Gastroesophageal sphincter (tissue), 4 donors: ENCODE measurements around the gene TBC1D25. TPM values are rescaled to one million over a fixed set of nuclear protein-coding genes. Genes with fewer than 3 reads are reported as not detected.

Source experiments
- ATAC-seq: fragments of 150-250 bp; one replicate; pipeline ENCODE4 v1.9.1; 2016; ENCODE audit warnings: mild to moderate bottlenecking, moderate library complexity
- H3K27ac ChIP-seq, 4 donors: fragments of 200-600 bp; sonication (generic) in 3 of 4; 1 replicate in 3 of 4; 2 replicates in 1 of 4; pipeline ENCODE4 v1.5.1; 2016 to 2019
- H3K27me3 ChIP-seq: fragments of 200-600 bp; sonication (generic); one replicate; pipeline ENCODE4 v1.5.1; 2019
- H3K36me3 ChIP-seq, 2 donors: fragments of 200-600 bp; sonication (generic); one replicate each; pipeline ENCODE4 v1.5.1; 2019; ENCODE audit warnings: control low read depth in 1 of 2
- H3K4me1 ChIP-seq, 3 donors: fragments of 200-600 bp; sonication (generic); 1 replicate in 2 of 3; 2 replicates in 1 of 3; pipeline ENCODE4 v1.5.1; 2016 to 2019; ENCODE audit warnings: control low read depth in 2 of 3
- H3K4me3 ChIP-seq, 2 donors: fragments of 200-600 bp; sonication (generic); one replicate each; pipeline ENCODE4 v1.5.1; 2019; ENCODE audit warnings: mild to moderate bottlenecking in 1 of 2, moderate library complexity in 1 of 2
- H3K9me3 ChIP-seq, 3 donors: fragments of 200-600 bp; sonication (generic); one replicate each; pipeline ENCODE4 v1.5.1; 2017 to 2019; ENCODE audit warnings: control low read depth in 2 of 3
- EP300 ChIP-seq: sonication (generic); formaldehyde crosslinking; IDR thresholded peaks from one replicate; pipeline ENCODE4 v1.6.1; 2017; ENCODE audit warnings: antibody characterized with exemption, mild to moderate bottlenecking
- POLR2A ChIP-seq, 2 donors: fragments of 450-650 bp; IDR thresholded peaks; one replicate each; pipeline ENCODE4 v1.6.1; 2017; ENCODE audit warnings: antibody characterized with exemption in 2 of 2, mild to moderate bottlenecking in 2 of 2, moderate library complexity in 1 of 2
- POLR2AphosphoS5 ChIP-seq: sonication (generic); formaldehyde crosslinking; IDR thresholded peaks from one replicate; pipeline ENCODE4 v1.6.1; 2017; ENCODE audit warnings: antibody characterized with exemption
- WGBS, 2 donors: methylation state at CpG; one replicate each; pipeline ENCODE4 v1.1.5; 2018; ENCODE audit warnings: low coverage in 1 of 2; 5-methylcytosine and 5-hydroxymethylcytosine counted together
- total RNA-seq, 4 donors: library from RNA; depleted of rRNA; stranded (reverse); fragments of >200 nt; gene quantifications; one replicate each; pipeline ENCODE4 v1.1.0, GENCODE V29; 2016
- TF ChIP-seq, protein P1 (sequence below), 4 experiments: fragments of 200-600 bp in 2 of 4; fragments of 450-650 bp in 2 of 4; sonication (generic) in 1 of 4; IDR thresholded peaks; one replicate each; pipeline ENCODE4 v1.5.1; 2017 to 2019; ENCODE audit warnings: antibody characterized with exemption in 4 of 4, mild to moderate bottlenecking in 2 of 4, moderate library complexity in 2 of 4

TBC1D25 gene
- total RNA-seq, 4 donors from 2014 or later, result 8.4 to 16.9 (median 12.7) TPM

- no peak for ATAC-seq
- no peaks in the 10 kb centered on the region for H3K9me3 ChIP-seq
- no peaks in the 10 kb centered on the region for H3K27me3 ChIP-seq
- no peak overlapping the region for H3K4me3 ChIP-seq
- no peak overlapping the region for H3K27ac ChIP-seq
- H3K4me1 ChIP-seq, result no peaks in the 10 kb centered on the region
- 63 to 92% methylated on average over 2 to 3 of the region's 3 CpGs for WGBS, 2 donors
- TF ChIP-seq POLR2A (IDR thresholded peaks at IDR 0.05) (no peak), POLR2AphosphoS5 (no peak), EP300 (no peak)
- TF ChIP-seq, protein P1, sequence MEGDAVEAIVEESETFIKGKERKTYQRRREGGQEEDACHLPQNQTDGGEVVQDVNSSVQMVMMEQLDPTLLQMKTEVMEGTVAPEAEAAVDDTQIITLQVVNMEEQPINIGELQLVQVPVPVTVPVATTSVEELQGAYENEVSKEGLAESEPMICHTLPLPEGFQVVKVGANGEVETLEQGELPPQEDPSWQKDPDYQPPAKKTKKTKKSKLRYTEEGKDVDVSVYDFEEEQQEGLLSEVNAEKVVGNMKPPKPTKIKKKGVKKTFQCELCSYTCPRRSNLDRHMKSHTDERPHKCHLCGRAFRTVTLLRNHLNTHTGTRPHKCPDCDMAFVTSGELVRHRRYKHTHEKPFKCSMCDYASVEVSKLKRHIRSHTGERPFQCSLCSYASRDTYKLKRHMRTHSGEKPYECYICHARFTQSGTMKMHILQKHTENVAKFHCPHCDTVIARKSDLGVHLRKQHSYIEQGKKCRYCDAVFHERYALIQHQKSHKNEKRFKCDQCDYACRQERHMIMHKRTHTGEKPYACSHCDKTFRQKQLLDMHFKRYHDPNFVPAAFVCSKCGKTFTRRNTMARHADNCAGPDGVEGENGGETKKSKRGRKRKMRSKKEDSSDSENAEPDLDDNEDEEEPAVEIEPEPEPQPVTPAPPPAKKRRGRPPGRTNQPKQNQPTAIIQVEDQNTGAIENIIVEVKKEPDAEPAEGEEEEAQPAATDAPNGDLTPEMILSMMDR (IDR thresholded peaks at IDR 0.05), result no peak
- peaks cover 0 to 28% of the 10 kb centered on the region in 2 donors for H3K36me3 ChIP-seq
Measured at GRCh38 chrX:48530736-48531135, 8.8 kb upstream of the TBC1D25 start.

DNA sequence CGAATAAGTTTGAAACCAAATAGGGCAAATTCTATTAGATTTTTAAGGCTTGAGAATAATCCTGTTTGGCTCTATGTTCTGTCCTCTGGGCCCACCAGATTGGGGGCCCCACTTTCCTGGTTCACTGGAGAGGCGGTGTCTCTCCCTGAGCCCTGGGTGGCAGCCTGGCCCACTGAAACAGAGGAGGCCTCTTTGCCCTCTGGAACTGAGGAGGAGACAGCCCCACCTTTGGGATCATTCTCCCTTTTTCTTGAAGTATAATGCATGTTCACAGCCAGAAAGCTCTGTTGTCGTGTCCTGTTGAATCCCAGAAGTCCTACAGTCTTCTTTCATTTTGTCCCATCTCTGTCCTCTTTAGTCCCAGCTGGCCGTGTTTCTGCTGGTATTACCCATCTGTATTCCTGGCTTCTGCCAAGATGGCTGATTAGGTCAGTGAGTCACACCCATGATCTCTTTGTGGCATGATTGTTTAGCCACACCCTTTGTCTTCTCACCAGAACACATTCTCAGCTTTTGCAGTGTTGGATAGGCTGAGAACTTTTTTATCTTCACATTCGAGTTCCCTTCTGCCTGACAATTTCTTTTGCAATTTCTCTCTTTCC lies 8.1 kb upstream of the TBC1D25 start:
- no peaks in the 10 kb centered on the region for H3K4me1 ChIP-seq
- no peaks in the 10 kb centered on the region for H3K9me3 ChIP-seq
- peak; percentile 69 for ATAC-seq
- no peak overlapping the region for H3K4me3 ChIP-seq
- H3K27ac ChIP-seq, result peak overlapping the region in 1 of 4 donors; percentile 48
- no peaks in the 10 kb centered on the region for H3K27me3 ChIP-seq
- TF ChIP-seq EP300 (no peak), POLR2A (IDR thresholded peaks at IDR 0.05) (no peak), POLR2AphosphoS5 (no peak)
- TF ChIP-seq, protein P1 (IDR thresholded peaks at IDR 0.05), result no peak
- WGBS, 2 donors, result 66 to 100% methylated on average over 1 to 4 of the region's 5 CpGs
- peaks cover 0 to 24% of the 10 kb centered on the region in 2 donors for H3K36me3 ChIP-seq

- no peak for ATAC-seq
Measured at GRCh38 chrX:48532161-48532560, 7.4 kb upstream of the TBC1D25 start.

DNA sequence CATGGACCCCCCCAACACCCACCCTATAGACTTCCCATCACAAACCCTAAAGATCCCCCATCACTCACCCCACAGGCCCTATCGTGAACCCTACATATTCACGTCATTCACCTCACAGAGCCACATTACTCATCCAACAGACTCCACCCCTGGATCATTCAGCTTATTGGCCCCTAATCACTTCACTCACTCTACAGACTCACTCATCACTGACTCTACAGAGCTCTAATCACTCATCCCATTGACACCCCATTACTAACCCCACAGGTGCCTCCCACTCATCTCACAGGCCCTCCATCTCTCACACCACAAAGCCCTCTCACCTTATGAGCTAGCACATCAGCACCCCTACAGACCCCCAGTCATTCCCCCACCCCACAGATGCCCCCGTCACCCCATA lies 6.3 kb upstream of the TBC1D25 start:
- Histone ChIP-seq H3K36me3 (peaks cover 0 to 7% of the 10 kb centered on the region in 2 donors), H3K27me3 (no peaks in the 10 kb centered on the region), H3K27ac (no peak overlapping the region), H3K4me3 (no peak overlapping the region), H3K4me1 (no peaks in the 10 kb centered on the region), H3K9me3 (no peaks in the 10 kb centered on the region)
- TF ChIP-seq EP300, result no peak
- TF ChIP-seq POLR2A (IDR thresholded peaks at IDR 0.05), result no peak
- no peak for TF ChIP-seq POLR2AphosphoS5
- TF ChIP-seq, protein P1 (IDR thresholded peaks at IDR 0.05), result no peak
- WGBS, 2 donors, result 63 to 75% methylated on average over 2 of the region's 3 CpGs
- ATAC-seq, result no peak

More at GRCh38 chrX:48532161-48532560, 7.4 kb upstream of the TBC1D25 start:
- Histone ChIP-seq H3K27me3 (no peaks in the 10 kb centered on the region), H3K4me3 (no peak overlapping the region), H3K36me3 (peaks cover 0 to 17% of the 10 kb centered on the region in 2 donors), H3K27ac (peak overlapping the region in 1 of 4 donors; percentile 15), H3K4me1 (no peaks in the 10 kb centered on the region), H3K9me3 (no peaks in the 10 kb centered on the region)
- no CpG with 5 or more reads among the region's 1 CpG for WGBS, 2 donors
- TF ChIP-seq EP300, result no peak
- TF ChIP-seq, protein P1 (IDR thresholded peaks at IDR 0.05), result no peak
- no peak for TF ChIP-seq POLR2A (IDR thresholded peaks at IDR 0.05)
- no peak for TF ChIP-seq POLR2AphosphoS5

- no peaks in the 10 kb centered on the region for H3K27me3 ChIP-seq
- 58 to 61% methylated on average over 2 to 8 of the region's 23 CpGs for WGBS, 2 donors
- H3K36me3 ChIP-seq, result peaks cover 0 to 11% of the 10 kb centered on the region in 2 donors
- H3K27ac ChIP-seq, result peak overlapping the region; percentile 73 to 88 (median 85)
- H3K4me3 ChIP-seq, result peak overlapping the region in 1 of 2 donors; percentile 74
- TF ChIP-seq EP300, result no peak
- TF ChIP-seq, protein P1 (IDR thresholded peaks at IDR 0.05), result no peak
- no peak for TF ChIP-seq POLR2A (IDR thresholded peaks at IDR 0.05)
- no peak for TF ChIP-seq POLR2AphosphoS5
- peaks cover 0 to 16% (median 0%) of the 10 kb centered on the region in 3 donors for H3K4me1 ChIP-seq
- ATAC-seq, result no peak
- H3K9me3 ChIP-seq, result no peaks in the 10 kb centered on the region
Measured at GRCh38 chrX:48538641-48539344, 721 bp upstream of the TBC1D25 start.
